Omental fat pad (tissue), 4 donors: ENCODE measurements around the gene PNPLA3. TPM values are rescaled to one million over a fixed set of nuclear protein-coding genes. Genes with fewer than 3 reads are reported as not detected.

Experiments used
- ATAC-seq: fragments of 150-250 bp; one replicate; pipeline ENCODE4 v1.9.1; 2016; ENCODE audit warnings: mild to moderate bottlenecking, moderate library complexity; ENCODE audit not compliant: low FRiP score
- DNase-seq: peaks from one replicate; pipeline ENCODE4 v3.0.0-alpha.2; 2019; ENCODE audit warnings: low spot score
- CTCF ChIP-seq, 3 donors: fragments of 450-650 bp; IDR thresholded peaks; one replicate each; pipeline ENCODE4 v1.5.1; 2016 to 2017; ENCODE audit warnings: antibody characterized with exemption in 3 of 3, mild to moderate bottlenecking in 3 of 3, moderate library complexity in 2 of 3
- total RNA-seq, 4 donors: library from RNA; depleted of rRNA; stranded (reverse); fragments of >200 nt; gene quantifications; one replicate each; pipeline ENCODE4 v1.1.0, GENCODE V29; 2016

PNPLA3 gene
- total RNA-seq, 4 donors from 2014 or later: 1.0 to 4.3 (median 1.3) TPM

GRCh38 chr22:43885786-43886185, 37.8 kb upstream of the PNPLA3 start:
- TF ChIP-seq CTCF (IDR thresholded peaks at IDR 0.05): no peak
- DNase-seq: no peak

GRCh38 chr22:43886231-43886630, 37.4 kb upstream of the PNPLA3 start:
- ATAC-seq: no peak
- no peak for TF ChIP-seq CTCF (IDR thresholded peaks at IDR 0.05)
- no peak for DNase-seq

More at GRCh38 chr22:43885786-43886185, 37.8 kb upstream of the PNPLA3 start:
- ATAC-seq: no peak

DNA sequence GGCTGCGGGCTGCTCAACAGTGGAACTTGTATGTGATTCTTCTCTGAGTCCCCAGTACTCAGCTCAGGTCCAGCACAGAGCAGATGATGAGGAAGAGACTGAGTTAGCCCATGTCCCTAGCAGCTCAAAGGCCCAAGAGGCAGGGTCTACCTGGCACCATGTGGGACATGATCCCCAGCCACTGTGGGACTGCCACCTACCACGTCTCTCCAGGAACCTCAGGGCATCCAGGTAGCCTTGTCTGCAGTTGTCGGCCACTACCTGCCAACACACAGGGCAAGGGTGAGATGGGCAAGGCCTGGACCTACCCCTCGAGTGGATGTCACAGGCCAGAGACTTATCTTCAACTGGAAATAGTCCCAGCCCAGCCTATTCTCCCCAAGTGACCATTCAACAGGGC, 36.2 kb upstream of the PNPLA3 start:
- no peak for TF ChIP-seq CTCF (IDR thresholded peaks at IDR 0.05)
- ATAC-seq (no peak), DNase-seq (no peak)

DNA sequence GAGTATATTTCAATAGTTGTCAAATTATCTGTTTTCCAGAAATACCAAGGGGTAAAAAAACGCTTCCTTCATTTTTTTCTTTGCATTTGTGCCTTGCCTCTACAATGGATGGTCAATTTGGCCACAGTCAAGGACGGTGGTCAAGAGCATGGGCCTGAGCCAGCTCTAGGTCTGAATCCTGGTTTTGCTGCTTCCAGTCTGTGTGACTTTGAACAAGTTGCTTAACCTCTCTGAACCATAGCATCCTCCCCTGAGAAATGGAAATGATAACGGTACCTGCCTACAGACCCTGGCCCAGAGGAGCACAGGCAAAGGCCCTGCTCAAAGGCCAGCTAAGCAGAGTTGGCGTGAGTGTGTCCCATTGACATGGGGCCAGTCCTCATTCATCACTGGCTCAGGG, 34.9 kb upstream of the PNPLA3 start:
- ATAC-seq (no peak), DNase-seq (no peak)

DNA sequence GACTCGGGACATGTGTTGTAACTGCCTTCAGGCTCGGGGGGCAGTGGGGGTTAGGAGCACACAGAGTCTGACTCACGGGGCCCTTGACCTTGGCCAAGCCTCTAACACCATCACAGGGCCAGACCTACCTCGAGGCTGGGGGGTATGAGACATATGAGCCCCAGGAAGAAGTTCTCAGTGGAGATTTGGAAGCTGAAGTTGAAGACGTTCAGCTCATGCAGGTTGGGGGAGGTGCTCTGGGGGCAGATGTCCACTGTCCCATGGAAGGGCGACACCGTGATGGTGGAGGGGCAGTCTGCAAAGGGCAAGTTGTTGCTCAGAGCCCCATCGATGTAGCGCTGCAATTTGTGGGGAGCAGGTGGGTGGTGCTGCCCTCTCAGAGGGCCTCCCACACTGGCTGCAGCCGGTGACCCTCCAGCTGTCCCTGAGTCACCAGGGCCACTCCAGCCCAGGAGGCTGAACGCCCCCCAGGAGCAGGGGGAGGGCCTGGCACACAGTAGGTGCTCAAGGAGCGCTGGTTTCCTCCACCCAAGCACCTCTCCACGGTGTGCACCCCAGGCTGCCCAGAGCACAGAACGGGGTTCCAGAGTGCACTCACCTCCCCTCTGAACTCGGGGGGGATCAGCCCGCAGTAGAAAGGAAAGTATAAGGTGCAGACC, 34.3 kb upstream of the PNPLA3 start:
- ATAC-seq: no peak
- no peak for TF ChIP-seq CTCF (IDR thresholded peaks at IDR 0.05)
- DNase-seq: no peak

More for the DNA sequence above, 34.9 kb upstream of the PNPLA3 start:
- TF ChIP-seq CTCF (IDR thresholded peaks at IDR 0.05): no peak

- TF ChIP-seq CTCF (IDR thresholded peaks at IDR 0.05): no peak
- DNase-seq: no peak
- ATAC-seq: no peak
Measured at GRCh38 chr22:43889860-43890253, 33.7 kb upstream of the PNPLA3 start.

- no peak for TF ChIP-seq CTCF (IDR thresholded peaks at IDR 0.05)
- no peak for ATAC-seq
- DNase-seq: no peak
Measured at GRCh38 chr22:43890901-43891331, 32.7 kb upstream of the PNPLA3 start.
